D721Med (cell line): ENCODE results near the gene COG5.

Experiments used
- DNase-seq: peaks from one replicate; pipeline ENCODE4 v3.0.0; 2011; ENCODE audit warnings: low spot score; ENCODE audit not compliant: insufficient read length
- FAIRE-seq: peaks from 2 replicates; lab custom pipeline; 2011; peaks lifted over from hg19 to GRCh38; lab: Jason Lieb, UNC
- CTCF ChIP-seq: IDR thresholded peaks from 2 replicates; pipeline ENCODE4 v1.5.1; 2012; ENCODE audit warnings: mild to moderate bottlenecking, control low read depth; ENCODE audit not compliant: insufficient read depth; ENCODE audit errors: missing control alignments

The COG5 gene

GRCh38 chr7:107172276-107173032, 391.3 kb downstream of the COG5 start:
- no peak for DNase-seq
- FAIRE-seq: no peak
- TF ChIP-seq CTCF: no peak

- no peak for TF ChIP-seq CTCF
- FAIRE-seq (no peak), DNase-seq (no peak)
Observed at GRCh38 chr7:107171496-107171895, 392.2 kb downstream of the COG5 start.

- FAIRE-seq (no peak), DNase-seq (no peak)
- TF ChIP-seq CTCF: no peak
Observed at GRCh38 chr7:107170051-107170915, 393.4 kb downstream of the COG5 start.

GRCh38 chr7:107169120-107170050, 394.3 kb downstream of the COG5 start:
- FAIRE-seq (no peak), DNase-seq (peak; percentile 28)
- TF ChIP-seq CTCF: no peak

- no peak for TF ChIP-seq CTCF
- DNase-seq (peak; percentile 64), FAIRE-seq (peak; percentile 85)
Observed at GRCh38 chr7:107168233-107169119, 395.2 kb downstream of the COG5 start, which contains the start of gene HBP1. Gene HBP1, plus strand, starts transcription at chr7:107169003. Its CDS starts 10,891 bp downstream, at chr7:107179894.
